ENCODE data around the gene MYO9A.

MYO9A gene

GRCh38 chr15:71970435-71970834 is 147.5 kb downstream of the MYO9A start:
- Histone ChIP-seq H3K27ac (ENCODE audit: poor library complexity, severe bottlenecking) (no peak overlapping the region), H3K4me3 (ENCODE audit: severe bottlenecking) (no peak overlapping the region), H3K27me3 (ENCODE audit: insufficient read depth, poor library complexity, severe bottlenecking) (no peaks in the 10 kb centered on the region), H3K36me3 (ENCODE audit: low read depth) (0 out of 2 replicates have a peak, but pooled peaks cover 3% of the 10 kb centered on the region), H3K9me3 (ENCODE audit: severe bottlenecking) (no peaks in the 10 kb centered on the region), H3K4me1 (ENCODE audit: insufficient read depth, poor library complexity, severe bottlenecking) (peaks cover 2% of the 10 kb centered on the region)
- no peak for DNase-seq (ENCODE audit: low spot score)
- TF ChIP-seq CTCF (IDR thresholded peaks at IDR 0.05; ENCODE audit: poor library complexity, severe bottlenecking), result no peak
- ATAC-seq (ENCODE audit: low read depth), result peak; percentile 53; the same call in 1 of the 3 replicates

- H3K27me3 ChIP-seq (ENCODE audit: insufficient read depth, poor library complexity, severe bottlenecking), result no peaks in the 10 kb centered on the region
- no peaks in the 10 kb centered on the region for H3K9me3 ChIP-seq (ENCODE audit: severe bottlenecking)
- H3K4me3 ChIP-seq (ENCODE audit: severe bottlenecking), result no peak overlapping the region
- peaks cover 11% of the 10 kb centered on the region for H3K36me3 ChIP-seq (ENCODE audit: low read depth)
- ATAC-seq (ENCODE audit: low read depth) (peak; percentile 68; the same call in 2 of the 3 replicates), DNase-seq (ENCODE audit: low spot score) (no peak)
- H3K4me1 ChIP-seq (ENCODE audit: insufficient read depth, poor library complexity, severe bottlenecking), result no peaks in the 10 kb centered on the region
- no peak overlapping the region for H3K27ac ChIP-seq (ENCODE audit: poor library complexity, severe bottlenecking)
- TF ChIP-seq CTCF (IDR thresholded peaks at IDR 0.05; ENCODE audit: poor library complexity, severe bottlenecking), result no peak
These were observed 155.4 kb downstream of the MYO9A start for GRCh38 chr15:71962537-71962936.

- TF ChIP-seq CTCF (IDR thresholded peaks at IDR 0.05; ENCODE audit: poor library complexity, severe bottlenecking), result no peak
- H3K4me3 ChIP-seq (ENCODE audit: severe bottlenecking), result no peak overlapping the region
These were observed 160.9 kb downstream of the MYO9A start for GRCh38 chr15:71957026-71957425.

GRCh38 chr15:71951134-71951533 is 166.8 kb downstream of the MYO9A start:
- peaks cover 4% of the 10 kb centered on the region; the same call in 1 of the 2 replicates for H3K36me3 ChIP-seq (ENCODE audit: low read depth)
- no peaks in the 10 kb centered on the region for H3K9me3 ChIP-seq (ENCODE audit: severe bottlenecking)
- H3K27ac ChIP-seq (ENCODE audit: poor library complexity, severe bottlenecking), result no peak overlapping the region
- no peak for TF ChIP-seq CTCF (IDR thresholded peaks at IDR 0.05; ENCODE audit: poor library complexity, severe bottlenecking)
- ATAC-seq (ENCODE audit: low read depth) (no peak), DNase-seq (ENCODE audit: low spot score) (no peak)
- no peak overlapping the region for H3K4me3 ChIP-seq (ENCODE audit: severe bottlenecking)
- H3K27me3 ChIP-seq (ENCODE audit: insufficient read depth, poor library complexity, severe bottlenecking), result no peaks in the 10 kb centered on the region
- H3K4me1 ChIP-seq (ENCODE audit: insufficient read depth, poor library complexity, severe bottlenecking), result no peaks in the 10 kb centered on the region

More at GRCh38 chr15:71957026-71957425, 160.9 kb downstream of the MYO9A start:
- H3K27ac ChIP-seq (ENCODE audit: poor library complexity, severe bottlenecking), result no peak overlapping the region
- H3K36me3 ChIP-seq (ENCODE audit: low read depth), result peaks cover 16% of the 10 kb centered on the region
- H3K4me1 ChIP-seq (ENCODE audit: insufficient read depth, poor library complexity, severe bottlenecking), result no peaks in the 10 kb centered on the region
- ATAC-seq (ENCODE audit: low read depth) (no peak), DNase-seq (ENCODE audit: low spot score) (no peak)
- no peaks in the 10 kb centered on the region for H3K9me3 ChIP-seq (ENCODE audit: severe bottlenecking)
- H3K27me3 ChIP-seq (ENCODE audit: insufficient read depth, poor library complexity, severe bottlenecking), result no peaks in the 10 kb centered on the region

- Histone ChIP-seq H3K27ac (ENCODE audit: poor library complexity, severe bottlenecking) (no peak overlapping the region), H3K9me3 (ENCODE audit: severe bottlenecking) (no peaks in the 10 kb centered on the region), H3K27me3 (ENCODE audit: insufficient read depth, poor library complexity, severe bottlenecking) (no peaks in the 10 kb centered on the region), H3K4me3 (ENCODE audit: severe bottlenecking) (no peak overlapping the region), H3K4me1 (ENCODE audit: insufficient read depth, poor library complexity, severe bottlenecking) (no peaks in the 10 kb centered on the region), H3K36me3 (ENCODE audit: low read depth) (no peaks in the 10 kb centered on the region)
- ATAC-seq (ENCODE audit: low read depth) (no peak), DNase-seq (ENCODE audit: low spot score) (no peak)
- no peak for TF ChIP-seq CTCF (IDR thresholded peaks at IDR 0.05; ENCODE audit: poor library complexity, severe bottlenecking)
These were observed 172.9 kb downstream of the MYO9A start for GRCh38 chr15:71945012-71945411.
